ENCODE data around the gene COMMD7. TPM values are rescaled to one million over a fixed set of nuclear protein-coding genes. Genes with fewer than 3 reads are reported as not detected.
"Not testable (repeated sequence)": the region's sequence is repeated elsewhere in the genome, so short reads cannot be mapped to it uniquely, and the experiment has no call there.

Gene COMMD7
- total and polyA plus RNA-seq, 2 experiments from 2014 or later, result 62.7 to 106 TPM

- Histone ChIP-seq H3K4me2 (no peak overlapping the region), H3K9me3 (ENCODE audit: low read depth) (no peaks in the 10 kb centered on the region), H3K27ac (no peak overlapping the region), H3K27me3 (no peaks in the 10 kb centered on the region), H2AFZ (no peak overlapping the region), H4K20me1 (ENCODE audit: insufficient read depth, poor library complexity, severe bottlenecking) (no peaks in the 10 kb centered on the region), H3K4me3 (no peak overlapping the region), H3K9me2 (replicated peaks; ENCODE audit: insufficient read depth) (no peaks in the 10 kb centered on the region), H3K79me2 (peaks cover 6% of the 10 kb centered on the region), H3K4me1 (ENCODE audit: insufficient read depth) (no peaks in the 10 kb centered on the region), H3K36me3 (replicated peaks; ENCODE audit: insufficient read depth, low read depth) (no peaks in the 10 kb centered on the region)
- WGBS (ENCODE audit: low lambda C conversion rate, missing lambda C conversion rate), result 86% methylated on average over 9 of the region's 9 CpGs
- DNase-seq (ENCODE audit: low spot score), result no peak
- TF ChIP-seq EZH2phosphoT487 (IDR thresholded peaks at IDR 0.05; ENCODE audit: low read depth, severe bottlenecking, unreplicated experiment) (no peak), CTCF (IDR thresholded peaks at IDR 0.05; ENCODE audit: poor library complexity) (no peak), EZH2 (IDR thresholded peaks at IDR 0.05; ENCODE audit: borderline replicate concordance) (no peak)
Observed at GRCh38 chr20:32702706-32703425, 40.4 kb downstream of the COMMD7 start.

- Histone ChIP-seq H3K9me2 (replicated peaks; ENCODE audit: insufficient read depth) (no peaks in the 10 kb centered on the region), H3K4me2 (no peak overlapping the region), H3K9me3 (ENCODE audit: low read depth) (no peaks in the 10 kb centered on the region), H3K4me3 (no peak overlapping the region), H2AFZ (no peak overlapping the region), H3K36me3 (replicated peaks; ENCODE audit: insufficient read depth, low read depth) (no peaks in the 10 kb centered on the region), H3K79me2 (no peaks in the 10 kb centered on the region), H4K20me1 (ENCODE audit: insufficient read depth, poor library complexity, severe bottlenecking) (no peaks in the 10 kb centered on the region), H3K27ac (no peak overlapping the region), H3K27me3 (no peaks in the 10 kb centered on the region), H3K4me1 (ENCODE audit: insufficient read depth) (no peaks in the 10 kb centered on the region)
- no peak for DNase-seq (ENCODE audit: low spot score)
- 98% methylated on average over 3 of the region's 3 CpGs for WGBS (ENCODE audit: low lambda C conversion rate, missing lambda C conversion rate)
- TF ChIP-seq EZH2phosphoT487 (IDR thresholded peaks at IDR 0.05; ENCODE audit: low read depth, severe bottlenecking, unreplicated experiment) (no peak), CTCF (IDR thresholded peaks at IDR 0.05; ENCODE audit: poor library complexity) (no peak), EZH2 (IDR thresholded peaks at IDR 0.05; ENCODE audit: borderline replicate concordance) (no peak)
Observed at GRCh38 chr20:32697608-32698007, 45.7 kb downstream of the COMMD7 start.

DNA sequence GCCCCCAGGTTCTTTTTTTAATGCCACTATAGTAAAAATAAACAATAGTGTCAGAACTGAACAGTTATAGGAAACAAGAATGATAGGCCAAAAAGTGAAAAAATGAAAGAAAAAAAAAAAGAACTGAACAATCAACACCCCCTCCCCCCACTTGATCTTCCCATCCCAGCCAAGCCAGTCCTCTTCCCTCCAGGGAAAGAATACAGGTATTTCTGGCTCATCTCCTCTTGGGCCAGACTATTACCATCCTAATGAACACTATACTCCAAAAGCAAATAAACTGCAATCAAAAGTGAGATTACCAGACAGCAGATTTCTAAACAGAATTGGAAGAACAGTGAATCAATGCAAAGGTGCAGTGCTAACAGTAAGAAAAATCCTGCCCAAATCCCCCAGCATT, 48.2 kb downstream of the COMMD7 start:
- Histone ChIP-seq H3K27me3 (no peaks in the 10 kb centered on the region), H3K9me2 (replicated peaks; ENCODE audit: insufficient read depth) (no peaks in the 10 kb centered on the region), H3K4me2 (no peak overlapping the region), H2AFZ (no peak overlapping the region), H3K79me2 (no peaks in the 10 kb centered on the region), H4K20me1 (ENCODE audit: insufficient read depth, poor library complexity, severe bottlenecking) (no peaks in the 10 kb centered on the region), H3K9me3 (ENCODE audit: low read depth) (no peaks in the 10 kb centered on the region), H3K27ac (no peak overlapping the region), H3K4me1 (ENCODE audit: insufficient read depth) (no peaks in the 10 kb centered on the region), H3K36me3 (replicated peaks; ENCODE audit: insufficient read depth, low read depth) (no peaks in the 10 kb centered on the region), H3K4me3 (no peak overlapping the region)
- no peak for DNase-seq (ENCODE audit: low spot score)
- TF ChIP-seq CTCF (IDR thresholded peaks at IDR 0.05; ENCODE audit: poor library complexity) (no peak), EZH2phosphoT487 (IDR thresholded peaks at IDR 0.05; ENCODE audit: low read depth, severe bottlenecking, unreplicated experiment) (no peak), EZH2 (IDR thresholded peaks at IDR 0.05; ENCODE audit: borderline replicate concordance) (no peak)

GRCh38 chr20:32688966-32689365, 54.3 kb downstream of the COMMD7 start:
- peaks cover 14% of the 10 kb centered on the region for H3K4me1 ChIP-seq (ENCODE audit: insufficient read depth)
- DNase-seq (ENCODE audit: low spot score); H3K4me2 ChIP-seq; H4K20me1 ChIP-seq (ENCODE audit: insufficient read depth, poor library complexity, severe bottlenecking); H3K4me3 ChIP-seq; H3K9me2 ChIP-seq (replicated peaks; ENCODE audit: insufficient read depth); H3K27me3 ChIP-seq; H2AFZ ChIP-seq; H3K27ac ChIP-seq; H3K9me3 ChIP-seq (ENCODE audit: low read depth); H3K36me3 ChIP-seq (replicated peaks; ENCODE audit: insufficient read depth, low read depth); H3K79me2 ChIP-seq: not testable (repeated sequence)
- WGBS (ENCODE audit: low lambda C conversion rate, missing lambda C conversion rate), result 100% methylated on average over 1 of the region's 1 CpG

Measured in hepatocyte (in vitro differentiated cells).